ENCODE results near the gene GPR89A. TPM values are rescaled to one million over a fixed set of nuclear protein-coding genes. Genes with fewer than 3 reads are reported as not detected.
A peak's percentile ranks its signal among the peaks of the same experiment; 100 is the strongest.

Gene GPR89A
- total and polyA plus RNA-seq, 2 donors (not counting 1 experiment from before 2014, with no cell fraction given), result 23.6 to 25.4 TPM

GRCh38 chr1:145688924-145689323 is 81.1 kb downstream of the GPR89A start:
- no peak overlapping the region for H3K9ac ChIP-seq (ENCODE audit: insufficient read depth, low read length)
- DNase-seq (ENCODE audit: low read depth in 2 of 2), result no peak
- H3K9me3 ChIP-seq (ENCODE audit: control insufficient read depth, insufficient read depth, low read depth, low read length), result no peaks in the 10 kb centered on the region
- H4K20me1 ChIP-seq (ENCODE audit: control insufficient read depth, extremely low read depth, insufficient read depth, low read length), result no peaks in the 10 kb centered on the region
- TF ChIP-seq, protein P1, sequence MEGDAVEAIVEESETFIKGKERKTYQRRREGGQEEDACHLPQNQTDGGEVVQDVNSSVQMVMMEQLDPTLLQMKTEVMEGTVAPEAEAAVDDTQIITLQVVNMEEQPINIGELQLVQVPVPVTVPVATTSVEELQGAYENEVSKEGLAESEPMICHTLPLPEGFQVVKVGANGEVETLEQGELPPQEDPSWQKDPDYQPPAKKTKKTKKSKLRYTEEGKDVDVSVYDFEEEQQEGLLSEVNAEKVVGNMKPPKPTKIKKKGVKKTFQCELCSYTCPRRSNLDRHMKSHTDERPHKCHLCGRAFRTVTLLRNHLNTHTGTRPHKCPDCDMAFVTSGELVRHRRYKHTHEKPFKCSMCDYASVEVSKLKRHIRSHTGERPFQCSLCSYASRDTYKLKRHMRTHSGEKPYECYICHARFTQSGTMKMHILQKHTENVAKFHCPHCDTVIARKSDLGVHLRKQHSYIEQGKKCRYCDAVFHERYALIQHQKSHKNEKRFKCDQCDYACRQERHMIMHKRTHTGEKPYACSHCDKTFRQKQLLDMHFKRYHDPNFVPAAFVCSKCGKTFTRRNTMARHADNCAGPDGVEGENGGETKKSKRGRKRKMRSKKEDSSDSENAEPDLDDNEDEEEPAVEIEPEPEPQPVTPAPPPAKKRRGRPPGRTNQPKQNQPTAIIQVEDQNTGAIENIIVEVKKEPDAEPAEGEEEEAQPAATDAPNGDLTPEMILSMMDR (conservative IDR thresholded peaks at IDR 0.05 in 1 of 2, IDR thresholded peaks at IDR 0.05 in 1 of 2; ENCODE audit: low read depth in 1 of 2, low read length in 2 of 2), result no peak
- no peak for TF ChIP-seq EZH2 (IDR thresholded peaks at IDR 0.05; ENCODE audit: low read length, missing control alignments)
- H3K79me2 ChIP-seq (ENCODE audit: control insufficient read depth, insufficient read depth, low read length), result no peaks in the 10 kb centered on the region
- H3K4me1 ChIP-seq (ENCODE audit: control insufficient read depth, extremely low read depth, insufficient read depth, low read length), result peaks cover 4% of the 10 kb centered on the region
- no peak overlapping the region for H3K4me2 ChIP-seq (ENCODE audit: extremely low read depth, insufficient read depth, low read length)
- no peaks in the 10 kb centered on the region for H3K36me3 ChIP-seq (ENCODE audit: control insufficient read depth, insufficient read depth, low read length)
- H3K27me3 ChIP-seq (ENCODE audit: control insufficient read depth, insufficient read depth, low read length), result no peaks in the 10 kb centered on the region
- H3K27ac ChIP-seq (ENCODE audit: insufficient read depth, low read length), result no peak overlapping the region
- no peak overlapping the region for H3K4me3 ChIP-seq (replicated peaks in 1 of 4; ENCODE audit: control extremely low read depth in 1 of 4, insufficient read depth in 1 of 4, low read depth in 3 of 4, low read length in 4 of 4)
- H2AFZ ChIP-seq (ENCODE audit: low read length), result no peak overlapping the region

DNA sequence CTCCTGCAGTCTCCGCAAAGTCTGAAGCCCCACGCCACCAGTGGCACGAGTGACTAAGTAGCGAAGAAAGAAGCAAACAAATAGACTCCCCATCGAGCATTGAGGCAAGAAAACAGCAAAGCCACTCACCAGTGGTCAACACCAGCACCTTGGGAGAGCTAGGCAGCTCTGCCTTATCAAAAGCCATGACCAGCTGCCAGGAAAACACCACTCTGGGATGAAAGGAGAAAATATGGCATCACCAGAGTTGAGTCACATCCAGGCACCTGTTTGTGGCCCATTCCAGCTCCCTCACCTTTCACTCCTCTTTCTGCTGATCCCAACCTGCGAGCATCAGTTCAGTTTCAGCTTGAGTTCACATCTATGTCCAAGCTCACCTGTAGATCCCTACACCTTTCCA is 82.1 kb downstream of the GPR89A start:
- H3K4me2 ChIP-seq (ENCODE audit: extremely low read depth, insufficient read depth, low read length), result no peak overlapping the region

DNA sequence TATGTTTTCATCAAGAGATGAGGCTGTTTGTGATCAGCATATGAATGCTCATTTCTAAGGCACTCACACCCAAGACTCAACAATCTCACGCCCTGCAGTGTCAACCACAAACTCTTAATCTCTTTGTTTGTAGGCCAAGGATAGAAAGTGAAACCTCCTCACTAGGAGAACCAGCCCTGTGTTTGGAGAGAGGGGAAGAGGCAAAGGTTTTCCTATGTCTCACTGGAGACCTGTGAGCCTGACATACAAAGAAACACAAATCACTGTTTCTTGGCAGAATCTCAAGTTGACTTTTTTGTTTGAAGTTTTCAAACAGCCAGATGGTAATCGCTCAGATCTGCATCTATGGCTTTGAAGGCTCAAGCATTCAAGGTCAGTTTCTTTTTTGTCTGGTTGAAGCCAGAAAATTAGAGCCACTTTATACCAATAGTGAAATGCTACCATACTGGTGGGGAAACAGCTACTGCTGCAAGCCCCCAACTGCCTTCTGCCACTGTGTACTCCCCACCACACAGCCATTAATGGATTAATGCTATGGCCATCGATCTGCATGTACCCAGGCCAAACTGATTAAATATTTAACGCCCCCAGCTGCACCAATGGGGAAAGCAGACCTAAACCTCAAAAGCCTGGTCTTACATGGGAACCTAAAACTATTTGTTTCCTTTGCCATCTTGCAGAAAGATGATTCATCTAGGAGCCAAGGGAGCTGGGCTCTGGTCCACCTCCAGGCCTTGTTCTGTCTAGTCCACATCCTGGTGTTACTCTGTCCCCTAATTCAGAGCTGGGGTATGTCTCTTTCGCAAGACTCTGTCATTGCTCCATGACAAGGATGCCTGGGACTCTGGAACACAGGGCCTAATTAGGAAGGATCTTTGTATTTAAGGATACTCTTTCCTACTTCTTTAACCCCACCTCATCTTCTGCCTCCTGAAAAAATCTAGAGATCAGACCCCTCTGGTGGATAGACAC is 83.1 kb downstream of the GPR89A start:
- TF ChIP-seq, protein P1 (conservative IDR thresholded peaks at IDR 0.05 in 1 of 2, IDR thresholded peaks at IDR 0.05 in 1 of 2; ENCODE audit: low read depth in 1 of 2, low read length in 2 of 2), result no peak
- no peak for TF ChIP-seq EZH2 (IDR thresholded peaks at IDR 0.05; ENCODE audit: low read length, missing control alignments)
- H3K4me3 ChIP-seq (replicated peaks in 1 of 4; ENCODE audit: control extremely low read depth in 1 of 4, insufficient read depth in 1 of 4, low read depth in 3 of 4, low read length in 4 of 4), result no peak overlapping the region
- H3K4me1 ChIP-seq (ENCODE audit: control insufficient read depth, extremely low read depth, insufficient read depth, low read length), result peaks cover 4% of the 10 kb centered on the region
- H3K9ac ChIP-seq (ENCODE audit: insufficient read depth, low read length), result no peak overlapping the region
- H3K79me2 ChIP-seq (ENCODE audit: control insufficient read depth, insufficient read depth, low read length), result no peaks in the 10 kb centered on the region
- H3K27me3 ChIP-seq (ENCODE audit: control insufficient read depth, insufficient read depth, low read length), result no peaks in the 10 kb centered on the region
- DNase-seq (ENCODE audit: low read depth in 2 of 2), result peak; percentile 71 to 84
- no peak overlapping the region for H2AFZ ChIP-seq (ENCODE audit: low read length)
- H3K27ac ChIP-seq (ENCODE audit: insufficient read depth, low read length), result no peak overlapping the region
- peak overlapping the region; percentile 72 for H3K4me2 ChIP-seq (ENCODE audit: extremely low read depth, insufficient read depth, low read length)
- no peaks in the 10 kb centered on the region for H3K36me3 ChIP-seq (ENCODE audit: control insufficient read depth, insufficient read depth, low read length)
- no peaks in the 10 kb centered on the region for H4K20me1 ChIP-seq (ENCODE audit: control insufficient read depth, extremely low read depth, insufficient read depth, low read length)
- H3K9me3 ChIP-seq (ENCODE audit: control insufficient read depth, insufficient read depth, low read depth, low read length), result no peaks in the 10 kb centered on the region

More for the DNA sequence above, 82.1 kb downstream of the GPR89A start:
- TF ChIP-seq, protein P1 (conservative IDR thresholded peaks at IDR 0.05 in 1 of 2, IDR thresholded peaks at IDR 0.05 in 1 of 2; ENCODE audit: low read depth in 1 of 2, low read length in 2 of 2), result no peak
- TF ChIP-seq EZH2 (IDR thresholded peaks at IDR 0.05; ENCODE audit: low read length, missing control alignments), result no peak
- no peaks in the 10 kb centered on the region for H4K20me1 ChIP-seq (ENCODE audit: control insufficient read depth, extremely low read depth, insufficient read depth, low read length)
- H3K27me3 ChIP-seq (ENCODE audit: control insufficient read depth, insufficient read depth, low read length), result no peaks in the 10 kb centered on the region
- H3K27ac ChIP-seq (ENCODE audit: insufficient read depth, low read length), result no peak overlapping the region
- no peaks in the 10 kb centered on the region for H3K9me3 ChIP-seq (ENCODE audit: control insufficient read depth, insufficient read depth, low read depth, low read length)
- no peaks in the 10 kb centered on the region for H3K36me3 ChIP-seq (ENCODE audit: control insufficient read depth, insufficient read depth, low read length)
- no peak overlapping the region for H2AFZ ChIP-seq (ENCODE audit: low read length)
- H3K4me3 ChIP-seq (replicated peaks in 1 of 4; ENCODE audit: control extremely low read depth in 1 of 4, insufficient read depth in 1 of 4, low read depth in 3 of 4, low read length in 4 of 4), result no peak overlapping the region
- peak in 1 of 2 donors; percentile 20 for DNase-seq (ENCODE audit: low read depth in 2 of 2)
- H3K9ac ChIP-seq (ENCODE audit: insufficient read depth, low read length), result no peak overlapping the region
- H3K4me1 ChIP-seq (ENCODE audit: control insufficient read depth, extremely low read depth, insufficient read depth, low read length), result peaks cover 4% of the 10 kb centered on the region
- no peaks in the 10 kb centered on the region for H3K79me2 ChIP-seq (ENCODE audit: control insufficient read depth, insufficient read depth, low read length)

All from fibroblast of lung (primary cell).